Endothelial cell of umbilical vein (primary cell): Measurements from ENCODE around the gene ZNF10. TPM values are rescaled to one million over a fixed set of nuclear protein-coding genes. Genes with fewer than 3 reads are reported as not detected.

Source experiments
- BruUV-seq: library from RNA; stranded (reverse); fragments of 400-500 nt; replicated peaks from 2 replicates; lab custom pipeline; 2021; lab: Mats Ljungman, UMichigan
- CTCF ChIA-PET: fragments of 300-600, 350-600 bp; sonication (Branson Sonifier 250); formaldehyde crosslinking; loops from one replicate; lab custom pipeline; 2021; ENCODE audit warnings: antibody characterized with exemption, inconsistent platforms; lab: Charles Lee
- POLR2A ChIA-PET: fragments of 300-600, 350-600 bp; sonication (Branson Sonifier 250); formaldehyde crosslinking; loops from one replicate; lab custom pipeline; 2021; ENCODE audit warnings: antibody characterized with exemption, inconsistent platforms; lab: Charles Lee
- DNase-seq: peaks from one replicate; pipeline ENCODE4 v3.0.0-alpha.2; 2011; ENCODE audit warnings: low read depth, low spot score
- FAIRE-seq: peaks from 2 replicates; lab custom pipeline; 2011; peaks lifted over from hg19 to GRCh38; lab: Jason Lieb, UNC
- H2AFZ ChIP-seq: 2 replicates; pipeline ENCODE4 v1.6.0; 2012; ENCODE audit warnings: low read depth, low read length, control low read depth, inconsistent platforms
- H3K27ac ChIP-seq: 2 replicates; pipeline ENCODE4 v1.5.1; 2011; ENCODE audit warnings: low read depth, mild to moderate bottlenecking, control low read depth, low read length, moderate library complexity; ENCODE audit not compliant: insufficient read depth
- H3K27me3 ChIP-seq, 2 experiments: 2 replicates each; pipeline versions ENCODE4 v1.6.0 to v1.6.1; 2011; ENCODE audit warnings: low read length in 2 of 2, mixed read lengths in 1 of 2; ENCODE audit not compliant: control insufficient read depth in 2 of 2, insufficient read depth in 2 of 2
- H3K36me3 ChIP-seq, 2 experiments: 2 replicates in 1 of 2; 3 replicates in 1 of 2; pipeline ENCODE4 v1.5.1; 2011; ENCODE audit warnings: low read length in 2 of 2, mild to moderate bottlenecking in 1 of 2, moderate library complexity in 1 of 2; ENCODE audit not compliant: control insufficient read depth in 2 of 2, insufficient read depth in 2 of 2; ENCODE audit errors: extremely low read depth in 1 of 2
- H3K4me1 ChIP-seq: 3 replicates; pipeline ENCODE4 v1.5.1; 2011; ENCODE audit warnings: mild to moderate bottlenecking, low read length; ENCODE audit not compliant: control insufficient read depth, insufficient read depth; ENCODE audit errors: extremely low read depth
- H3K4me2 ChIP-seq: 2 replicates; pipeline ENCODE4 v1.6.1; 2011; ENCODE audit warnings: low read length, control low read depth, mixed read lengths; ENCODE audit not compliant: insufficient read depth
- H3K4me3 ChIP-seq, 3 experiments: fragments of 200-600 bp in 1 of 3; sonication (generic), shearing (Covaris generic) in 1 of 3; replicated peaks in 1 of 3; 2 replicates each; pipeline ENCODE4 v1.5.1; 2011 to 2016; ENCODE audit warnings: control low read depth in 3 of 3, low read length in 3 of 3, mild to moderate bottlenecking in 2 of 3, inconsistent platforms in 1 of 3, low read depth in 1 of 3, moderate library complexity in 1 of 3; ENCODE audit not compliant: insufficient read depth in 1 of 3
- H3K79me2 ChIP-seq: 2 replicates; pipeline ENCODE4 v1.6.0; 2012; ENCODE audit warnings: low read length, inconsistent platforms; ENCODE audit not compliant: control insufficient read depth, insufficient read depth
- H3K9ac ChIP-seq: replicated peaks from 2 replicates; pipeline ENCODE3; 2011; ENCODE audit warnings: low read length, control low read depth; ENCODE audit not compliant: insufficient read depth; ENCODE audit errors: extremely low read depth
- H3K9me1 ChIP-seq: replicated peaks from 3 replicates; pipeline ENCODE4 v1.6.0; 2011; ENCODE audit warnings: mild to moderate bottlenecking, low read length; ENCODE audit not compliant: control insufficient read depth, insufficient read depth; ENCODE audit errors: extremely low read depth
- H3K9me3 ChIP-seq: replicated peaks from 2 replicates; pipeline ENCODE4 v1.5.1; 2012; ENCODE audit warnings: low read length, inconsistent platforms; ENCODE audit not compliant: control insufficient read depth, insufficient read depth
- H4K20me1 ChIP-seq: replicated peaks from 2 replicates; pipeline ENCODE3; 2011; ENCODE audit warnings: mild to moderate bottlenecking, low read length; ENCODE audit not compliant: control insufficient read depth, insufficient read depth; ENCODE audit errors: extremely low read depth
- CTCF ChIP-seq, 2 donors: IDR thresholded peaks; 1 replicate in 1 of 2; 2 replicates in 1 of 2; pipeline ENCODE4 v1.5.1; 2011; ENCODE audit warnings: low read length in 2 of 2, mild to moderate bottlenecking in 2 of 2, moderate library complexity in 2 of 2, control low read depth in 1 of 2, inconsistent platforms in 1 of 2, low read depth in 1 of 2; ENCODE audit not compliant: insufficient read depth in 1 of 2; ENCODE audit errors: extremely low read depth in 1 of 2
- GATA2 ChIP-seq: IDR thresholded peaks from 2 replicates; pipeline ENCODE4 v1.7.0; 2011; ENCODE audit warnings: low read depth, mild to moderate bottlenecking, moderate library complexity, mixed read lengths, low read length; ENCODE audit not compliant: insufficient read length, insufficient read depth
- JUN ChIP-seq: IDR thresholded peaks from 2 replicates; pipeline ENCODE4 v1.6.1; 2011; ENCODE audit warnings: borderline replicate concordance, low read depth; ENCODE audit not compliant: insufficient read length, insufficient read depth
- dilution Hi-C: fragments of 300-500 bp; cut with MboI; formaldehyde crosslinking; loops from one replicate; pipeline ENCODE4 v1.15.0; 2019; ENCODE audit warnings: low sequenced_read_pairs; ENCODE audit not compliant: extremely low pct_ligation_motif_present
- intact Hi-C: fragments of 100-400 bp; cut with micrococcal nuclease; formaldehyde crosslinking; loops from one replicate; pipeline ENCODE4 v1.10.0; 2022
- polyA plus RNA-seq, 4 experiments: library from polyadenylated mRNA; depleted of rRNA in 3 of 4; stranded (reverse) in 3 of 4; unstranded in 1 of 4; fragments of >200 nt; gene quantifications; 2 replicates each; pipeline versions ENCODE4 v1.2.1 to v1.2.3, GENCODE V29; 2011 to 2012; ENCODE audit warnings: missing spikeins in 1 of 4
- total RNA-seq: library from RNA; stranded (reverse); gene quantifications from 2 replicates; pipeline ENCODE4 v1.2.3, GENCODE V29; 2021
- TF ChIP-seq, protein P1 (sequence below): IDR thresholded peaks from 2 replicates; pipeline ENCODE4 v1.6.1; 2011; ENCODE audit not compliant: insufficient read depth, insufficient read length

Gene ZNF10
- total and polyA plus RNA-seq, 2 donors (not counting 3 experiments of a cell fraction or from before 2014, with no cell fraction given) = 3.7 to 5.8 TPM

- Histone ChIP-seq H3K4me1 (no peaks in the 10 kb centered on the region), H3K9me3 (peaks cover 8% of the 10 kb centered on the region)
Measured at GRCh38 chr12:133190176-133190575, 59.7 kb downstream of the ZNF10 start.

More at GRCh38 chr12:133190176-133190575, 59.7 kb downstream of the ZNF10 start:
- Histone ChIP-seq H3K9ac (no peak overlapping the region), H4K20me1 (no peaks in the 10 kb centered on the region), H3K4me3 (no peak overlapping the region), H2AFZ (no peak overlapping the region), H3K79me2 (no peaks in the 10 kb centered on the region), H3K4me2 (no peak overlapping the region), H3K9me1 (no peaks in the 10 kb centered on the region), H3K27me3 (no peaks in the 10 kb centered on the region), H3K36me3 (peaks cover 22 to 48% of the 10 kb centered on the region in 2 experiments), H3K27ac (no peak overlapping the region)
- POLR2A ChIA-PET = no interaction called here
- FAIRE-seq (no peak), DNase-seq (no peak)
- TF ChIP-seq GATA2 (no peak), JUN (no peak), CTCF (IDR thresholded peaks at IDR 0.05; ENCODE audit: extremely low read depth in 1 of 2, insufficient read depth in 1 of 2, low read depth in 1 of 2, low read length in 2 of 2) (no peak)
- TF ChIP-seq, protein P1, sequence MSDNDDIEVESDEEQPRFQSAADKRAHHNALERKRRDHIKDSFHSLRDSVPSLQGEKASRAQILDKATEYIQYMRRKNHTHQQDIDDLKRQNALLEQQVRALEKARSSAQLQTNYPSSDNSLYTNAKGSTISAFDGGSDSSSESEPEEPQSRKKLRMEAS = no peak
- BruUV-seq = no TSS peak
- CTCF ChIA-PET = no interaction called here
- intact Hi-C loops (no loop called here), dilution Hi-C loops (no loop called here)
